ENCODE measurements around the gene CACNA1E. TPM values are rescaled to one million over a fixed set of nuclear protein-coding genes. Genes with fewer than 3 reads are reported as not detected.

The CACNA1E gene
- total RNA-seq, 1 experiment from 2014 or later, result 0.05 TPM

DNA sequence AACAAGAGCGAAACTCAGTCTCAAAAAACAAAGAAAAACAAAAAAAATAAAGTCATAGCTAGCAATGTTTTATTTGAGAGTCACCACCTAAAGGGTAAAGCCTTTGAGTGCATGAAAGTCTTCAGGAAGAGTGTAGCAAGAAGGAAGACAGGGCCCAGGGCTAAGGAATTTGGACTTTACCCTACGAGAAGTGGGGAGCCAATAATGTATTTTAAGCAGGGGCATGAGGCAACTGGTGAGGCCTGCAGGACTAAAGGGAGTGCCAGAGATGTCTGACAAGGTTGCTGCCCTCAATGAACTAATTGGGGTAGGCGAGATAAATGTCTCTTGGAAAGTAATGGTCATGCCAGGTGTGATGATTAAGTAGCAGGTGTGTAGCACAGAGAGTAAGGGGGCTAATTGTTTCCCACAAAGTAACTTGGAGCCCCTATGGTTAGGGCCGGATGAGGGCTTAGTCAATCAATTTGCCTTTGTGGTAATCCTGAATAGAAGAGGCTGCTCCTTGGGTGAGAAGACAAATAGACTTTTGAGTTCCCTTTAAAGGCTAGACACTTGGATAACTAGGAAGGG is 31.6 kb upstream of the CACNA1E start:
- Mint-ChIP-seq H3K27ac (ENCODE audit: low read depth, unreplicated experiment) (no peak overlapping the region), H3K4me3 (ENCODE audit: unreplicated experiment) (no peak overlapping the region), H3K9me3 (ENCODE audit: unreplicated experiment) (no peaks in the 10 kb centered on the region), H3K36me3 (ENCODE audit: insufficient read depth, unreplicated experiment) (no peaks in the 10 kb centered on the region), H3K27me3 (ENCODE audit: insufficient read depth, unreplicated experiment) (no peaks in the 10 kb centered on the region), H3K4me1 (ENCODE audit: insufficient read depth, unreplicated experiment) (no peaks in the 10 kb centered on the region)
- ChIA-PET POLR2A (interaction anchor here (0.6 kb wide), 1 partner anchor 295 kb away, joined by 5 read pairs; no protein-coding TSS in a partner anchor), CTCF (interaction anchor here (1.2 kb wide), 1 partner anchor 478 kb away, joined by 6 read pairs; no protein-coding TSS in a partner anchor)
- BruUV-seq (replicated peaks), result no TSS peak
- intact Hi-C loops (cut with micrococcal nuclease), result no loop called here
- TF ChIP-seq, protein P1, sequence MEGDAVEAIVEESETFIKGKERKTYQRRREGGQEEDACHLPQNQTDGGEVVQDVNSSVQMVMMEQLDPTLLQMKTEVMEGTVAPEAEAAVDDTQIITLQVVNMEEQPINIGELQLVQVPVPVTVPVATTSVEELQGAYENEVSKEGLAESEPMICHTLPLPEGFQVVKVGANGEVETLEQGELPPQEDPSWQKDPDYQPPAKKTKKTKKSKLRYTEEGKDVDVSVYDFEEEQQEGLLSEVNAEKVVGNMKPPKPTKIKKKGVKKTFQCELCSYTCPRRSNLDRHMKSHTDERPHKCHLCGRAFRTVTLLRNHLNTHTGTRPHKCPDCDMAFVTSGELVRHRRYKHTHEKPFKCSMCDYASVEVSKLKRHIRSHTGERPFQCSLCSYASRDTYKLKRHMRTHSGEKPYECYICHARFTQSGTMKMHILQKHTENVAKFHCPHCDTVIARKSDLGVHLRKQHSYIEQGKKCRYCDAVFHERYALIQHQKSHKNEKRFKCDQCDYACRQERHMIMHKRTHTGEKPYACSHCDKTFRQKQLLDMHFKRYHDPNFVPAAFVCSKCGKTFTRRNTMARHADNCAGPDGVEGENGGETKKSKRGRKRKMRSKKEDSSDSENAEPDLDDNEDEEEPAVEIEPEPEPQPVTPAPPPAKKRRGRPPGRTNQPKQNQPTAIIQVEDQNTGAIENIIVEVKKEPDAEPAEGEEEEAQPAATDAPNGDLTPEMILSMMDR (IDR thresholded peaks at IDR 0.05; ENCODE audit: unreplicated experiment), result no peak
- DNase-seq (ENCODE audit: unreplicated experiment), result no peak

DNA sequence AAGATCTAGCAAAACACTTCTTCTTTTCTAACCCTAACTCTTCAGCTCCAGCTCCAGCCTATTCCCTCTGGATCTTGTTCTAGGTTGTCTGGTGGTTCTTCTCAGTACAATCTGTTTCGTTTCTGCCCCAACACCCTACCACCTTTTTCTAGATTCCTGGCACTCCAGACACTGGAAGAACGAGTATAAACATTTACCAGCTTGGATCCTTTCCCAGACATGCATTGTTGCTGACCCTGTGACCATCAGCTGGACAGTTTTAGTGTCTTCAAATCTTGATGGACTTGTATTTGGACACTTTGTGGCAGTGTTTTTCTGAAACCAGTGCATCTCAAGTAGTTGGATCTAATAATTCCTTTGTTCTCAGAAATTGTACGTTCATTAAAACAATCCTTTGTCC is 30.6 kb upstream of the CACNA1E start:
- H3K36me3 Mint-ChIP-seq (ENCODE audit: insufficient read depth, unreplicated experiment), result no peaks in the 10 kb centered on the region
- intact Hi-C loops (cut with micrococcal nuclease), result no loop called here
- no peaks in the 10 kb centered on the region for H3K9me3 Mint-ChIP-seq (ENCODE audit: unreplicated experiment)
- CTCF ChIA-PET, result interaction anchor here (1.2 kb wide), 1 partner anchor 484 kb away, joined by 3 read pairs; no protein-coding TSS in a partner anchor
- no peak overlapping the region for H3K4me3 Mint-ChIP-seq (ENCODE audit: unreplicated experiment)
- H3K27ac Mint-ChIP-seq (ENCODE audit: low read depth, unreplicated experiment), result no peak overlapping the region
- TF ChIP-seq, protein P1 (IDR thresholded peaks at IDR 0.05; ENCODE audit: unreplicated experiment), result no peak
- H3K27me3 Mint-ChIP-seq (ENCODE audit: insufficient read depth, unreplicated experiment), result no peaks in the 10 kb centered on the region
- POLR2A ChIA-PET, result interaction anchor here (1.2 kb wide), 1 partner anchor 9 kb away, joined by 4 read pairs; no protein-coding TSS in a partner anchor
- no TSS peak for BruUV-seq (replicated peaks)
- DNase-seq (ENCODE audit: unreplicated experiment), result peak; percentile 14
- H3K4me1 Mint-ChIP-seq (ENCODE audit: insufficient read depth, unreplicated experiment), result no peaks in the 10 kb centered on the region

DNA sequence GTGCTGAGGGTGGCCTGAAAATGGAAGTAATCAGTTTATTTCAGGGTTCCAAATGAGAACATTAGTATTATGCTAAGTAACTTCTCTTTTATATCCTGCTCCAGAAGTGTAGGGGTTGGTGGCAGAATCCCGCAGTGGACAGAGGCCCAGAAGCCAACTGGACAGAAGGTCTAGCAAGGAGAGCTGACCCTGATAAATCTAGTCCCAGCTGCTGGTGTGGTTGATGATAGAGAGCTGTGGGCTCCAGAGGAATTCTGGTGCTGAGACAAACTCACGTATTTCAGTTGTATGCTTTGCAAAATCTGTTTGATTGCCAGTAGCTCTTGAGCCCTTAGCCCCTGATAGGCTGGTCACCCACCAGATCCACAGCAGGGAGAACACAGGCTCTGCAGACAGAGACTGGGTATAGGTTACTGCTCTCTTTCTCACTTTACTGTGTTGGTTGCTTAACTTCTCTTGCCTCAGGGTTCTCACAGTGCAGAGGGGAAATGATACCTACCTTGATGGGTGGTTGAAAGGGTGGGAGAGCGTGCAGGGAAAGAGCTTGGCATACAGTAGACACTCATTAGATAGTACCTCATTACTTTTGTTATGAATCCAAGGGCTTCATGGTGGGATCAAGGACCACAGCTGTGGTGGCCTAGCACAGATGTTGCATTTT is 29.6 kb upstream of the CACNA1E start:
- no peak overlapping the region for H3K27ac Mint-ChIP-seq (ENCODE audit: low read depth, unreplicated experiment)
- H3K36me3 Mint-ChIP-seq (ENCODE audit: insufficient read depth, unreplicated experiment), result no peaks in the 10 kb centered on the region
- ChIA-PET CTCF (interaction anchor here (0.5 to 1.2 kb wide), 5 partner anchors 31 to 483 kb away, joined by 3 to 6 read pairs (median 3); no protein-coding TSS in a partner anchor), POLR2A (interaction anchor here (0.7 to 1.2 kb wide), 2 partner anchors 8 to 29 kb away, joined by 3 to 4 read pairs; no protein-coding TSS in a partner anchor)
- no peak for DNase-seq (ENCODE audit: unreplicated experiment)
- intact Hi-C loops (cut with micrococcal nuclease), result no loop called here
- BruUV-seq (replicated peaks), result no TSS peak
- TF ChIP-seq, protein P1 (IDR thresholded peaks at IDR 0.05; ENCODE audit: unreplicated experiment), result no peak
- H3K4me3 Mint-ChIP-seq (ENCODE audit: unreplicated experiment), result no peak overlapping the region
- H3K27me3 Mint-ChIP-seq (ENCODE audit: insufficient read depth, unreplicated experiment), result no peaks in the 10 kb centered on the region
- no peaks in the 10 kb centered on the region for H3K9me3 Mint-ChIP-seq (ENCODE audit: unreplicated experiment)
- H3K4me1 Mint-ChIP-seq (ENCODE audit: insufficient read depth, unreplicated experiment), result no peaks in the 10 kb centered on the region

DNA sequence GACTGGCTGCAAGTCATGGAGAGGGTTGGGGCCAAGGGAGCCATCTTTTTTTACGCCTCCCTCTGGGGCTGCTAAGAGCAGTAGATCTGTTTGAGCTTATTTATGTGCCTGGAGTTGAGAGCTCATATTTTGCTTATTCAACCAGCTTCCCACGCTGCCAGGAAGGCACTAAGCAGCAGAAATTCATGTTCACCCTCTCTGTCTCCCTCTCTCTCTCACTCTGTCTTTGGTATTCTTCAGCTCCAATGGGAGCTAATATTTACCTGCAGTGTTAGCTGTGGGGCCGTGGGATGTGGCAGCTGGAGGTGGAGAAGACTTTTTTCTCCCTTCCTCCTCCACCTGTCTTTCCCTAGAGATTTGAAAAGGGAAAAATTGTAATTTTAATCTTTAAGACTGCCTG is 26.8 kb upstream of the CACNA1E start:
- H3K4me1 Mint-ChIP-seq (ENCODE audit: insufficient read depth, unreplicated experiment), result no peaks in the 10 kb centered on the region
- TF ChIP-seq, protein P1 (IDR thresholded peaks at IDR 0.05; ENCODE audit: unreplicated experiment), result no peak
- CTCF ChIA-PET, result interaction anchor here (0.6 to 0.7 kb wide), 2 partner anchors 21 to 23 kb away, joined by 3 to 5 read pairs; no protein-coding TSS in a partner anchor
- H3K9me3 Mint-ChIP-seq (ENCODE audit: unreplicated experiment), result no peaks in the 10 kb centered on the region
- H3K36me3 Mint-ChIP-seq (ENCODE audit: insufficient read depth, unreplicated experiment), result no peaks in the 10 kb centered on the region
- POLR2A ChIA-PET, result interaction anchor here (1.1 kb wide), 1 partner anchor 9 kb away, joined by 3 read pairs; no protein-coding TSS in a partner anchor
- H3K4me3 Mint-ChIP-seq (ENCODE audit: unreplicated experiment), result no peak overlapping the region
- BruUV-seq (replicated peaks), result no TSS peak
- H3K27ac Mint-ChIP-seq (ENCODE audit: low read depth, unreplicated experiment), result no peak overlapping the region
- intact Hi-C loops (cut with micrococcal nuclease), result no loop called here
- no peak for DNase-seq (ENCODE audit: unreplicated experiment)
- H3K27me3 Mint-ChIP-seq (ENCODE audit: insufficient read depth, unreplicated experiment), result no peaks in the 10 kb centered on the region

All from MCF 10A (cell line).